HG02885 (cell line): Measurements from ENCODE around the gene ACOXL.

ENCODE experiments used
- ATAC-seq: cut with Tn5 transposase; IDR thresholded peaks from one replicate; pipeline ENCODE4 v1.9.1; 2021; ENCODE audit warnings: mild to moderate bottlenecking; ENCODE audit not compliant: unreplicated experiment, poor library complexity

ACOXL gene

GRCh38 chr2:110718382-110718781, 14.0 kb upstream of the ACOXL start:
- no peak for ATAC-seq

GRCh38 chr2:110718990-110719389, 13.4 kb upstream of the ACOXL start:
- no peak for ATAC-seq

- ATAC-seq, result no peak
Observed at GRCh38 chr2:110720547-110720946, 11.8 kb upstream of the ACOXL start.

- no peak for ATAC-seq
Observed at GRCh38 chr2:110724820-110725219, 7.6 kb upstream of the ACOXL start.

GRCh38 chr2:110725370-110725769, 7.0 kb upstream of the ACOXL start:
- no peak for ATAC-seq

GRCh38 chr2:110725859-110726258, 6.5 kb upstream of the ACOXL start:
- ATAC-seq, result no peak

GRCh38 chr2:110726285-110726684, 6.1 kb upstream of the ACOXL start:
- no peak for ATAC-seq

GRCh38 chr2:110727923-110728322, 4.5 kb upstream of the ACOXL start:
- ATAC-seq, result no peak

GRCh38 chr2:110729106-110729505, 3.3 kb upstream of the ACOXL start:
- ATAC-seq, result no peak

GRCh38 chr2:110731064-110731463, 1.3 kb upstream of the ACOXL start:
- no peak for ATAC-seq

- no peak for ATAC-seq
Observed at GRCh38 chr2:110735366-110735765, 3.0 kb downstream of the ACOXL start.

GRCh38 chr2:110737783-110738182, 5.4 kb downstream of the ACOXL start:
- ATAC-seq, result no peak

- no peak for ATAC-seq
Observed at GRCh38 chr2:110740747-110741349, 8.5 kb downstream of the ACOXL start.

GRCh38 chr2:110741491-110741980, 9.2 kb downstream of the ACOXL start:
- ATAC-seq, result no peak

GRCh38 chr2:110742412-110742811, 10.0 kb downstream of the ACOXL start:
- no peak for ATAC-seq

GRCh38 chr2:110743600-110743999, 11.2 kb downstream of the ACOXL start:
- ATAC-seq, result no peak

GRCh38 chr2:110744429-110744828, 12.1 kb downstream of the ACOXL start:
- no peak for ATAC-seq

- no peak for ATAC-seq
Observed at GRCh38 chr2:110745048-110745447, 12.7 kb downstream of the ACOXL start.

GRCh38 chr2:110746586-110747521, 14.5 kb downstream of the ACOXL start:
- no peak for ATAC-seq

GRCh38 chr2:110747522-110748488, 15.4 kb downstream of the ACOXL start:
- no peak for ATAC-seq
